Ascending aorta (tissue), 2 donors: ENCODE results near the gene CRELD2. TPM values are rescaled to one million over a fixed set of nuclear protein-coding genes. Genes with fewer than 3 reads are reported as not detected.
A peak's percentile ranks its signal among the peaks of the same experiment; 100 is the strongest.

Experiments
- DNase-seq, 2 donors: peaks; one replicate each; pipeline ENCODE4 v3.0.0-alpha.2; 2019; ENCODE audit warnings: low spot score in 2 of 2
- H3K27ac ChIP-seq, 2 donors: fragments of 200-600 bp; sonication (generic); one replicate each; pipeline ENCODE4 v1.5.1; 2016 to 2017; ENCODE audit warnings: mild to moderate bottlenecking in 1 of 2
- H3K27me3 ChIP-seq: fragments of 200-600 bp; sonication (generic); one replicate; pipeline ENCODE4 v1.5.1; 2017
- H3K36me3 ChIP-seq, 2 donors: fragments of 200-600 bp; sonication (generic); one replicate each; pipeline ENCODE4 v1.5.1; 2016
- H3K4me1 ChIP-seq, 2 donors: fragments of 200-600 bp; sonication (generic); one replicate each; pipeline ENCODE4 v1.5.1; 2016 to 2017; ENCODE audit warnings: mild to moderate bottlenecking in 1 of 2
- H3K4me3 ChIP-seq, 2 donors: fragments of 200-600 bp; sonication (generic); one replicate each; pipeline ENCODE4 v1.5.1; 2016 to 2017; ENCODE audit warnings: mild to moderate bottlenecking in 1 of 2
- H3K9me3 ChIP-seq, 2 donors: fragments of 200-600 bp; sonication (generic); one replicate each; pipeline ENCODE4 v1.5.1; 2016
- intact Hi-C: fragments of 100-400 bp; cut with DNase I; formaldehyde crosslinking; loops from one replicate; pipeline ENCODE4 v1.15.1; 2023
- total RNA-seq: library from RNA; depleted of rRNA; stranded (reverse); fragments of >200 nt; gene quantifications from one replicate; pipeline ENCODE4 v1.1.0, GENCODE V29; 2016
- TF ChIP-seq, protein P1 (sequence below), 3 experiments: fragments of 200-600 bp in 2 of 3; fragments of 450-650 bp in 1 of 3; sonication (generic) in 2 of 3; IDR thresholded peaks; one replicate each; pipeline ENCODE4 v1.5.1; 2016 to 2019; ENCODE audit warnings: antibody characterized with exemption in 3 of 3, mild to moderate bottlenecking in 1 of 3, moderate library complexity in 1 of 3

CRELD2 gene
- total RNA-seq, 1 donor from 2014 or later = 61.8 TPM

DNA sequence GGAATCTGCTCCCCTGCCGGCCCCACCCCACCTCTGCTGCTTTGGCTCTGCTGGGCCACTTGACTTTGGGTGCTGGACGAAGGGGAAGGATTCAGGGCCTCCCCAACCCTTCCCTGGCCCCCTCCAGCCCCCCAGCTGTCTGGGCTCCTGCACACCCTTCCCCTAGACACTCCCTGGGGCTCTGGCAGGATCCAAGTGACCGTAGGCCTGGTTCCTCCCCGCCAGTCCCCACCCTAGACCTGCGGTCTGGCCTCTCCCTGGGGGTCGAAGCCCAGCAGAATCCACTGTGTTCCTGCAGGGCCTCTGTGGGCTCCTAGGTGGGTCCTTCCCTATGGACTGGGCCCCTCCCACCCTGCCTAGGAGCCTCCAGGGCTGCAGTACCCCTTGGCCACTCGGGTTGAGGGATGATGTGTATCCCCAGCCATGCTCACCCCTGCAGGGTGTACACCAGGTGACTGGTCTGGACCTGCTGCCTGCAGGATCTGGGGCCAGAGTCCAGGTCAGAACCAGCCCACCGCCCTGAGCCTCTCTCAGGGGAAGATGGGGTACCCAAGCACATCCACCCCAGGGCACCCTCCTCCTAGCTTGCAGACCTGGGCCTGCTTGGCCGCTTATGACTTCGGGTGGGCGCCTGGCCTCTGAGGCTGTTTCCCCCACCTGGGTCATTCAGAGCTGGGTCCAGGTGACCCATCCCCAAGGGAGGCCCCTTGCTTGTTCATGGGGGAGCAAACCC, 47.8 kb downstream of the CRELD2 start:
- H3K36me3 ChIP-seq = peaks cover 18 to 22% of the 10 kb centered on the region in 2 donors
- H3K4me1 ChIP-seq = peaks cover 3 to 43% of the 10 kb centered on the region in 2 donors
- H3K4me3 ChIP-seq = no peak overlapping the region
- TF ChIP-seq, protein P1, sequence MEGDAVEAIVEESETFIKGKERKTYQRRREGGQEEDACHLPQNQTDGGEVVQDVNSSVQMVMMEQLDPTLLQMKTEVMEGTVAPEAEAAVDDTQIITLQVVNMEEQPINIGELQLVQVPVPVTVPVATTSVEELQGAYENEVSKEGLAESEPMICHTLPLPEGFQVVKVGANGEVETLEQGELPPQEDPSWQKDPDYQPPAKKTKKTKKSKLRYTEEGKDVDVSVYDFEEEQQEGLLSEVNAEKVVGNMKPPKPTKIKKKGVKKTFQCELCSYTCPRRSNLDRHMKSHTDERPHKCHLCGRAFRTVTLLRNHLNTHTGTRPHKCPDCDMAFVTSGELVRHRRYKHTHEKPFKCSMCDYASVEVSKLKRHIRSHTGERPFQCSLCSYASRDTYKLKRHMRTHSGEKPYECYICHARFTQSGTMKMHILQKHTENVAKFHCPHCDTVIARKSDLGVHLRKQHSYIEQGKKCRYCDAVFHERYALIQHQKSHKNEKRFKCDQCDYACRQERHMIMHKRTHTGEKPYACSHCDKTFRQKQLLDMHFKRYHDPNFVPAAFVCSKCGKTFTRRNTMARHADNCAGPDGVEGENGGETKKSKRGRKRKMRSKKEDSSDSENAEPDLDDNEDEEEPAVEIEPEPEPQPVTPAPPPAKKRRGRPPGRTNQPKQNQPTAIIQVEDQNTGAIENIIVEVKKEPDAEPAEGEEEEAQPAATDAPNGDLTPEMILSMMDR (IDR thresholded peaks at IDR 0.05) = no peak
- no peaks in the 10 kb centered on the region for H3K9me3 ChIP-seq
- intact Hi-C loops = loop anchor here (10.0 kb wide), 1 partner anchor 539 kb away; the partner anchor contains the start of genes LMF2 and NCAPH2
- peak overlapping the region; percentile 69 to 85 for H3K27ac ChIP-seq
- no peaks in the 10 kb centered on the region for H3K27me3 ChIP-seq
- peak; percentile 8 to 67 for DNase-seq

DNA sequence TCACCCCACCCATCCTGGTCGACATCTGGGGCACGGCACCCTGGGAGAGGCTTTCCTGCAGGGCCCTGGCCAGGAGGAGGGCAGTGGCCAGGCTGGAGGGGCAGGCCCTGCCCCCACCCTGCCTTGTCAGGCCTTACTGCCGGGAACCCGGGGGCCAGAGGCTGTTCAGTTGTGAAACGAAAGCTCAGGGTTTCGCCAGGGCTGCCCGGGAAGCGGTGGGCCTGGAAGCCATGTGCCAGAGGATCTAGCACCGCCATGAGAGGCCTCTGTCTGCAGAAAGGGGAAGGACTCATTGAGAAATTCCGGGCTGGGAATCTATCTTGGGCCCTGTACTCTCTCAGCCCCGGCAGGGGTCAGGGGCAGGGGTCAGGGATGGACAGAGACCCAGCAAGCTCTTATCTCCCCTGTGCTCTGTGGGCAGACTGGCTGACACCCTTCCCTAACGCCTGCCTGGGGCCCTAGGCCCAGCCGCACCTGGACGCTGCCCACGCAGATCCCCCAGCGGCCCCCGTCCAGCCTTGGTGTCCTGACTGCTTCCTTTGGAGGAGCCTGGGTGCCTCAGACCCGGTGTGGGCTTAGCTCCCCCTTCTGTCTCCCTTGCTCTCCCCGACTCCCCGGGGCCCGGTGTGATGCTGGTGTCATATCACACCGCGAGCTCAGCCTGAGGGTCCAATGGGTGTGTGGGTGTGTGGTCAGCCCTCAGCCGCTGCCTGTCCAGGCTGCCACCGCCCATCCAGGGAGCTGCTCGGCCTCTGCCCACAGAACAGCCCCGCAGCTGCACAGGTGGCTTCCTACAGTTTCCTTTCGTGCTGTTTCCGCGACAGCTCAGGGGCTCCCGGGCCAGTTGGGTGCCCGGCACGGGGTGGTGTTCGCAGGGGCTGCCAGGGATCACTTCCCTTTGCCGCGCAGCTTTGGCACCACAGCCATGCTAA, 48.6 kb downstream of the CRELD2 start:
- Histone ChIP-seq H3K27me3 (no peaks in the 10 kb centered on the region), H3K27ac (peak overlapping the region; percentile 69 to 85), H3K9me3 (no peaks in the 10 kb centered on the region), H3K4me3 (peak overlapping the region; percentile 16 to 32), H3K36me3 (peaks cover 18 to 22% of the 10 kb centered on the region in 2 donors), H3K4me1 (peaks cover 8 to 50% of the 10 kb centered on the region in 2 donors)
- TF ChIP-seq, protein P1 (IDR thresholded peaks at IDR 0.05) = no peak
- intact Hi-C loops = loop anchor here (10.0 kb wide), 1 partner anchor 538 kb away; the partner anchor contains the start of genes LMF2 and NCAPH2
- DNase-seq = peak; percentile 8 to 75

DNA sequence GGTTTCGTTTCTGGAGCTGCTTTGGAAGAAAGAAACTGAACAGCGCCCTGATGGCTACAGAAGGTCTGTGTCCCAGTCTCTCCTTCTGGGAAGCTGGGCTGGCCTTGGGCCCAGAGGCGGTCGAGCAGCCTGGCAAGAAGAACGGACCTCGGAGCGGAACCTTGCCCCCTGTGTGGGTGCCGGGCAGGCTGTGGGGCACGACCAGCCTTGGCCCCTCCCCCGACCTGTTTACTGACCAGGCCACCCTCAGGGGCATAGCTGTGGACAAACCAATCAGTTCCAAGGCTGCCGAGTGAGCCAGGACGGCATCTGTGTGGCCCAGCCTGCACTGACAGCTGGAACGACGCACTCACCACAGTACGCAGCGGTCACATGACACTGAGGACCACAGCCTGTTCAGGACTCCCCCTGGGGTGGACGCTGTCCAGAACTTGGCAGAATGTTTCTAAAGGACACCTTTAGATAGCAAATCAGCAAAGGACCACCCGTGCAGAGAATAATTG, 49.3 kb downstream of the CRELD2 start:
- TF ChIP-seq, protein P1 (IDR thresholded peaks at IDR 0.05) = no peak
- Histone ChIP-seq H3K4me1 (peaks cover 9 to 50% of the 10 kb centered on the region in 2 donors), H3K9me3 (no peaks in the 10 kb centered on the region), H3K36me3 (peaks cover 15 to 19% of the 10 kb centered on the region in 2 donors), H3K27me3 (no peaks in the 10 kb centered on the region), H3K4me3 (peak overlapping the region; percentile 16 to 32), H3K27ac (peak overlapping the region; percentile 69 to 85)
- intact Hi-C loops = loop anchor here (10.0 kb wide), 1 partner anchor 537 kb away; the partner anchor contains the start of genes LMF2 and NCAPH2
- DNase-seq = peak; percentile 8 to 78

DNA sequence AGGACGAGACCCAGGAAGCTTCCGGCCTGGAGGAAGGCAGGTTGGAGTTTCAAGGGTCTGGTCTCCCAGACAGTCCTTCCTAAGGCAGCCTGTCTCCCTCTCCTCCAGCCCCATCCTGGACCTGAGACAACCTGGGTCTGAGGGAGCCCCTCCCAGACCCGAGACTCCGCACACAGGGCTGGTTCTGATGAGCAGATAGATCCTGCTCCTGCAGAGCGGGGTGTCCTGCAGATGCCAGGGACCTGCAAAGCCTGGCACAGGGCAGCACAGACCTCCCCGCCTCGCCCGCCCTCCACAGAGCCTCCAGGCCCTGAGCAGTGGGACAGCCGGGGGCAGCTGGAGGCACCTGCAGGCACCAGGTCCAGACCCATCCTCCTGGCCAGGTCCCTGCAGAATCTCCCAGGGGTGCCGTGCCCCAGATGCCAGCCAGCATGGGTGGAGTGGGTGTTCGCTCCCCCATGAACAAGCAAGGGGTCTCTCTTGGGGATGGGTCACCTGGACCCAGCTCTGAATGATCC, 49.9 kb downstream of the CRELD2 start:
- H3K27me3 ChIP-seq = no peaks in the 10 kb centered on the region
- H3K4me1 ChIP-seq = peaks cover 9 to 43% of the 10 kb centered on the region in 2 donors
- H3K9me3 ChIP-seq = no peaks in the 10 kb centered on the region
- no peak overlapping the region for H3K4me3 ChIP-seq
- peak overlapping the region; percentile 69 to 85 for H3K27ac ChIP-seq
- DNase-seq = peak in 1 of 2 donors; percentile 7
- TF ChIP-seq, protein P1 (IDR thresholded peaks at IDR 0.05) = no peak
- H3K36me3 ChIP-seq = peaks cover 9 to 13% of the 10 kb centered on the region in 2 donors
- intact Hi-C loops = loop anchor here (10.0 kb wide), 1 partner anchor 536 kb away; the partner anchor contains the start of genes LMF2 and NCAPH2
